ENCODE measurements around the gene MYH11.
"Not testable (repeated sequence)": the region's sequence is repeated elsewhere in the genome, so short reads cannot be mapped to it uniquely, and the experiment has no call there.

The MYH11 gene

GRCh38 chr16:15658556-15658955 lies 198.3 kb downstream of the MYH11 start:
- Histone ChIP-seq H3K4me3 (ENCODE audit: low read depth, low read length, poor library complexity, severe bottlenecking) (peak overlapping the region; percentile 27), H3K79me2 (ENCODE audit: insufficient read depth, low read length) (peaks cover 63% of the 10 kb centered on the region), H3K36me3 (ENCODE audit: insufficient read depth, low read length) (peaks cover 46% of the 10 kb centered on the region), H2AFZ (ENCODE audit: low read length) (no peak overlapping the region), H3K4me1 (ENCODE audit: insufficient read depth, low read length, severe bottlenecking) (peaks cover 27% of the 10 kb centered on the region), H3K4me2 (ENCODE audit: low read length) (peak overlapping the region; percentile 46), H3K9ac (ENCODE audit: low read length) (no peak overlapping the region), H3K9me3 (ENCODE audit: low read length) (no peaks in the 10 kb centered on the region), H3K27ac (ENCODE audit: low read depth, low read length, poor library complexity, severe bottlenecking) (peak overlapping the region; percentile 77), H3K27me3 (ENCODE audit: insufficient read depth, low read length) (no peaks in the 10 kb centered on the region), H3F3A (ENCODE audit: insufficient read depth, low read length) (no peaks in the 10 kb centered on the region), H4K20me1 (ENCODE audit: insufficient read depth, low read length) (no peaks in the 10 kb centered on the region), H3K9me2 (ENCODE audit: low read depth, low read length) (no peaks in the 10 kb centered on the region)
- TF ChIP-seq EZH2 (IDR thresholded peaks at IDR 0.05; ENCODE audit: borderline replicate concordance, low read length) (no peak), CTCF (IDR thresholded peaks at IDR 0.05; ENCODE audit: low read length) (no peak)

- Histone ChIP-seq H3K4me2 (ENCODE audit: low read length) (peak overlapping the region; percentile 22; the same call in 1 of the 2 replicates), H3K27ac (ENCODE audit: low read depth, low read length, poor library complexity, severe bottlenecking) (peak overlapping the region; percentile 77)
These were observed 198.7 kb downstream of the MYH11 start for GRCh38 chr16:15658149-15658548.

GRCh38 chr16:15655561-15655960 lies 201.3 kb downstream of the MYH11 start:
- not testable (repeated sequence) for H3K27ac ChIP-seq (ENCODE audit: low read depth, low read length, poor library complexity, severe bottlenecking); H2AFZ ChIP-seq (ENCODE audit: low read length); H3K4me3 ChIP-seq (ENCODE audit: low read depth, low read length, poor library complexity, severe bottlenecking); H3K9ac ChIP-seq (ENCODE audit: low read length); H3K4me2 ChIP-seq (ENCODE audit: low read length); H3K27me3 ChIP-seq (ENCODE audit: insufficient read depth, low read length); H3K9me2 ChIP-seq (ENCODE audit: low read depth, low read length); H3F3A ChIP-seq (ENCODE audit: insufficient read depth, low read length); H3K9me3 ChIP-seq (ENCODE audit: low read length); H4K20me1 ChIP-seq (ENCODE audit: insufficient read depth, low read length)
- peaks cover 40% of the 10 kb centered on the region for H3K36me3 ChIP-seq (ENCODE audit: insufficient read depth, low read length)
- H3K79me2 ChIP-seq (ENCODE audit: insufficient read depth, low read length): peaks cover 80% of the 10 kb centered on the region
- peaks cover 51% of the 10 kb centered on the region for H3K4me1 ChIP-seq (ENCODE audit: insufficient read depth, low read length, severe bottlenecking)

More at GRCh38 chr16:15658149-15658548, 198.7 kb downstream of the MYH11 start:
- peaks cover 46% of the 10 kb centered on the region for H3K36me3 ChIP-seq (ENCODE audit: insufficient read depth, low read length)
- H3K9ac ChIP-seq (ENCODE audit: low read length): no peak overlapping the region; the same call in 1 of the 2 replicates
- peaks cover 67% of the 10 kb centered on the region for H3K79me2 ChIP-seq (ENCODE audit: insufficient read depth, low read length)
- TF ChIP-seq CTCF (IDR thresholded peaks at IDR 0.05; ENCODE audit: low read length) (no peak), EZH2 (IDR thresholded peaks at IDR 0.05; ENCODE audit: borderline replicate concordance, low read length) (no peak)
- H3K9me3 ChIP-seq (ENCODE audit: low read length): no peaks in the 10 kb centered on the region
- no peaks in the 10 kb centered on the region for H3K27me3 ChIP-seq (ENCODE audit: insufficient read depth, low read length)
- peaks cover 31% of the 10 kb centered on the region for H3K4me1 ChIP-seq (ENCODE audit: insufficient read depth, low read length, severe bottlenecking)
- no peaks in the 10 kb centered on the region for H3K9me2 ChIP-seq (ENCODE audit: low read depth, low read length)
- no peak overlapping the region for H3K4me3 ChIP-seq (ENCODE audit: low read depth, low read length, poor library complexity, severe bottlenecking)
- no peaks in the 10 kb centered on the region for H3F3A ChIP-seq (ENCODE audit: insufficient read depth, low read length)
- no peak overlapping the region for H2AFZ ChIP-seq (ENCODE audit: low read length)
- no peaks in the 10 kb centered on the region for H4K20me1 ChIP-seq (ENCODE audit: insufficient read depth, low read length)

- no peaks in the 10 kb centered on the region for H4K20me1 ChIP-seq (ENCODE audit: insufficient read depth, low read length)
- H3F3A ChIP-seq (ENCODE audit: insufficient read depth, low read length): no peaks in the 10 kb centered on the region
- TF ChIP-seq EZH2 (IDR thresholded peaks at IDR 0.05; ENCODE audit: borderline replicate concordance, low read length): no peak
- no peak for TF ChIP-seq CTCF (IDR thresholded peaks at IDR 0.05; ENCODE audit: low read length)
- H2AFZ ChIP-seq (ENCODE audit: low read length): no peak overlapping the region
- H3K9me2 ChIP-seq (ENCODE audit: low read depth, low read length): no peaks in the 10 kb centered on the region
- H3K79me2 ChIP-seq (ENCODE audit: insufficient read depth, low read length): peaks cover 74% of the 10 kb centered on the region
- H3K9me3 ChIP-seq (ENCODE audit: low read length): no peaks in the 10 kb centered on the region
- peaks cover 32% of the 10 kb centered on the region for H3K36me3 ChIP-seq (ENCODE audit: insufficient read depth, low read length)
- peaks cover 54% of the 10 kb centered on the region for H3K4me1 ChIP-seq (ENCODE audit: insufficient read depth, low read length, severe bottlenecking)
- H3K9ac ChIP-seq (ENCODE audit: low read length): no peak overlapping the region
- no peak overlapping the region for H3K4me2 ChIP-seq (ENCODE audit: low read length)
- H3K27me3 ChIP-seq (ENCODE audit: insufficient read depth, low read length): no peaks in the 10 kb centered on the region
- H3K4me3 ChIP-seq (ENCODE audit: low read depth, low read length, poor library complexity, severe bottlenecking): no peak overlapping the region
- no peak overlapping the region for H3K27ac ChIP-seq (ENCODE audit: low read depth, low read length, poor library complexity, severe bottlenecking)
These were observed 202.2 kb downstream of the MYH11 start for GRCh38 chr16:15654591-15654990.

Data from OCI-LY1 (cell line).